Activated CD8-positive, alpha-beta memory T cell treated with anti-CD3 and anti-CD28 coated beads for 1 hour (primary cell): ENCODE data around the gene CEP164.
"Not testable (repeated sequence)": the region's sequence is repeated elsewhere in the genome, so short reads cannot be mapped to it uniquely, and the experiment has no call there.

ENCODE experiments used
- DNase-seq, 2 donors: peaks; one replicate each; pipeline ENCODE4 v3.0.0-alpha.2; 2020; ENCODE audit warnings: low read depth in 1 of 2; ENCODE audit errors: extremely low read depth in 1 of 2

CEP164 gene

GRCh38 chr11:117437041-117437790 is 109.6 kb downstream of the CEP164 start:
- no peak for DNase-seq

GRCh38 chr11:117437791-117438130 is 110.1 kb downstream of the CEP164 start:
- no peak for DNase-seq

- no peak for DNase-seq
Measured at GRCh38 chr11:117438371-117439000, 110.8 kb downstream of the CEP164 start.

GRCh38 chr11:117439256-117439655 is 111.6 kb downstream of the CEP164 start:
- no peak for DNase-seq

- DNase-seq = no peak
Measured at GRCh38 chr11:117440258-117440657, 112.6 kb downstream of the CEP164 start.

GRCh38 chr11:117441146-117441975 is 113.7 kb downstream of the CEP164 start:
- DNase-seq = no peak

GRCh38 chr11:117442049-117442868 is 114.6 kb downstream of the CEP164 start:
- no peak for DNase-seq

- DNase-seq = no peak
Measured at GRCh38 chr11:117442869-117443239, 115.2 kb downstream of the CEP164 start.

GRCh38 chr11:117443266-117444186 is 115.9 kb downstream of the CEP164 start:
- no peak for DNase-seq

GRCh38 chr11:117444256-117444655 is 116.6 kb downstream of the CEP164 start:
- no peak for DNase-seq

- DNase-seq = no peak
Measured at GRCh38 chr11:117444711-117445658, 117.3 kb downstream of the CEP164 start.

- DNase-seq = no peak
Measured at GRCh38 chr11:117449111-117449693, 121.5 kb downstream of the CEP164 start.

GRCh38 chr11:117453886-117454563 is 126.4 kb downstream of the CEP164 start:
- no peak for DNase-seq

GRCh38 chr11:117454564-117454917 is 126.9 kb downstream of the CEP164 start:
- DNase-seq = no peak

GRCh38 chr11:117456027-117456720 is 128.5 kb downstream of the CEP164 start:
- no peak for DNase-seq

GRCh38 chr11:117456721-117457029 is 129.0 kb downstream of the CEP164 start:
- not testable (repeated sequence) for DNase-seq

- no peak for DNase-seq
Measured at GRCh38 chr11:117457031-117457785, 129.6 kb downstream of the CEP164 start.
